Posterior vena cava (tissue), 2 donors: ENCODE measurements around the gene RERE. TPM values are rescaled to one million over a fixed set of nuclear protein-coding genes. Genes with fewer than 3 reads are reported as not detected.
"Not testable (repeated sequence)": the region's sequence is repeated elsewhere in the genome, so short reads cannot be mapped to it uniquely, and the experiment has no call there.

Source experiments
- DNase-seq: peaks from one replicate; pipeline ENCODE4 v3.0.0-alpha.2; 2020; ENCODE audit warnings: low spot score
- intact Hi-C, 2 donors: fragments of 100-400 bp; cut with DNase I; formaldehyde crosslinking; loops; one replicate each; pipeline versions ENCODE4 v1.14.1 to v1.14.2; 2022 to 2023
- total RNA-seq, 2 donors: library from RNA; stranded (reverse); fragmentation: NEBNext Ultra II Directional; extraction: Animal tissue kit (Norgen Biotek cat#: 25700); gene quantifications; one replicate each; pipeline ENCODE4 v1.2.1, GENCODE V29; 2021
- donor health status: DM: yes; HTN: yes; CAD: no.
- donor health status: DM: yes; HTN: yes; CAD: no.

RERE gene
- total RNA-seq, 2 donors from 2014 or later, result 94.9 to 116 TPM

GRCh38 chr1:8604041-8604945 lies 213.1 kb downstream of the RERE start:
- intact Hi-C loops, result no loop called here
- DNase-seq, result no peak

GRCh38 chr1:8603220-8603616 lies 214.2 kb downstream of the RERE start:
- intact Hi-C loops, result no loop called here
- DNase-seq, result no peak

GRCh38 chr1:8602471-8603219 lies 214.8 kb downstream of the RERE start:
- no peak for DNase-seq
- intact Hi-C loops, result no loop called here

GRCh38 chr1:8600336-8600735 lies 217.1 kb downstream of the RERE start:
- DNase-seq, result no peak
- intact Hi-C loops, result no loop called here

- intact Hi-C loops, result no loop called here
- no peak for DNase-seq
These were observed 217.7 kb downstream of the RERE start for GRCh38 chr1:8599646-8600212.

- intact Hi-C loops, result no loop called here
- DNase-seq, result no peak
These were observed 218.7 kb downstream of the RERE start for GRCh38 chr1:8598783-8599182.

- DNase-seq, result no peak
- intact Hi-C loops, result no loop called here
These were observed 219.2 kb downstream of the RERE start for GRCh38 chr1:8598060-8598724.

- DNase-seq, result no peak
- intact Hi-C loops, result no loop called here
These were observed 220.0 kb downstream of the RERE start for GRCh38 chr1:8597455-8597854.

- intact Hi-C loops, result no loop called here
- DNase-seq, result no peak
These were observed 221.5 kb downstream of the RERE start for GRCh38 chr1:8595941-8596340.

GRCh38 chr1:8595332-8595731 lies 222.1 kb downstream of the RERE start:
- DNase-seq, result no peak
- intact Hi-C loops, result no loop called here

GRCh38 chr1:8593292-8593691 lies 224.1 kb downstream of the RERE start:
- intact Hi-C loops, DNase-seq: not testable (repeated sequence)

GRCh38 chr1:8591569-8591968 lies 225.9 kb downstream of the RERE start:
- DNase-seq, result no peak
- intact Hi-C loops, result no loop called here

GRCh38 chr1:8590721-8591351 lies 226.6 kb downstream of the RERE start:
- DNase-seq, result no peak
- intact Hi-C loops, result no loop called here

- intact Hi-C loops, result no loop called here
- DNase-seq, result no peak
These were observed 227.9 kb downstream of the RERE start for GRCh38 chr1:8589571-8589970.

- DNase-seq, result no peak
- intact Hi-C loops, result no loop called here
These were observed 229.7 kb downstream of the RERE start for GRCh38 chr1:8587784-8588183.

GRCh38 chr1:8586438-8586837 lies 231.0 kb downstream of the RERE start:
- no peak for DNase-seq
- intact Hi-C loops, result no loop called here

- DNase-seq, result no peak
- intact Hi-C loops, result no loop called here
These were observed 233.1 kb downstream of the RERE start for GRCh38 chr1:8584316-8584715.

- DNase-seq, result no peak
- intact Hi-C loops, result no loop called here
These were observed 234.4 kb downstream of the RERE start for GRCh38 chr1:8583031-8583430.

- intact Hi-C loops, result no loop called here
- no peak for DNase-seq
These were observed 236.9 kb downstream of the RERE start for GRCh38 chr1:8580566-8580965.
